DND-41 (cell line): ENCODE measurements around the gene HMCN2.

Source experiments
- CTCF ChIP-seq: IDR thresholded peaks from 2 replicates; pipeline ENCODE4 v1.5.1; 2012; ENCODE audit warnings: borderline replicate concordance, low read length, moderate library complexity, mild to moderate bottlenecking; ENCODE audit not compliant: poor library complexity, severe bottlenecking; ENCODE audit errors: extremely low read depth
- EZH2 ChIP-seq: IDR thresholded peaks from 3 replicates; pipeline ENCODE4 v1.6.1; 2012; ENCODE audit warnings: borderline replicate concordance, low read depth, mild to moderate bottlenecking, moderate library complexity, low read length, inconsistent platforms; ENCODE audit not compliant: severe bottlenecking

GRCh38 chr9:130217838-130218237, 47.7 kb upstream of the HMCN2 start:
- TF ChIP-seq CTCF (no peak), EZH2 (no peak)
